AG04450 (cell line): Measurements from ENCODE around the gene RELL1. TPM values are rescaled to one million over a fixed set of nuclear protein-coding genes. Genes with fewer than 3 reads are reported as not detected.

Source experiments
- CTCF ChIA-PET: fragments of 300-600, 350-600 bp; formaldehyde crosslinking; extraction: SDS; loops from one replicate; lab custom pipeline; 2022; ENCODE audit warnings: antibody characterized with exemption, inconsistent platforms; lab: Charles Lee
- POLR2A ChIA-PET: fragments of 350-600 bp; formaldehyde crosslinking; extraction: SDS; loops from one replicate; lab custom pipeline; 2021; ENCODE audit warnings: antibody characterized with exemption, inconsistent platforms; lab: Yijun Ruan, JAX
- DNase-seq: peaks from one replicate; pipeline ENCODE4 v3.0.0-alpha.2; 2011; ENCODE audit warnings: low read depth, low spot score
- H3K27ac ChIP-seq: one replicate; pipeline ENCODE4 v1.5.1; 2012; ENCODE audit warnings: low read depth, low read length, control low read depth
- H3K27me3 ChIP-seq: one replicate; pipeline ENCODE4 v1.6.0; 2012; ENCODE audit warnings: low read length; ENCODE audit not compliant: control insufficient read depth, insufficient read depth
- H3K4me3 ChIP-seq: 2 replicates; pipeline ENCODE4 v1.5.1; 2011; ENCODE audit warnings: mild to moderate bottlenecking, low read depth, low read length, control low read depth
- H3K9me3 ChIP-seq: 2 replicates; pipeline ENCODE4 v1.5.1; 2012; ENCODE audit warnings: low read length; ENCODE audit not compliant: control insufficient read depth, insufficient read depth
- polyA plus RNA-seq: library from polyadenylated mRNA; depleted of rRNA; stranded (reverse); fragments of >200 nt; gene quantifications from 2 replicates; pipeline ENCODE4 v1.2.3, GENCODE V29; 2011
- TF ChIP-seq, protein P1 (sequence below): IDR thresholded peaks from 2 replicates; pipeline ENCODE4 v1.5.1; 2011; ENCODE audit warnings: low read depth, low read length, control low read depth, inconsistent platforms

Gene RELL1
- polyA plus RNA-seq, 1 experiment, result 9.2 TPM

DNA sequence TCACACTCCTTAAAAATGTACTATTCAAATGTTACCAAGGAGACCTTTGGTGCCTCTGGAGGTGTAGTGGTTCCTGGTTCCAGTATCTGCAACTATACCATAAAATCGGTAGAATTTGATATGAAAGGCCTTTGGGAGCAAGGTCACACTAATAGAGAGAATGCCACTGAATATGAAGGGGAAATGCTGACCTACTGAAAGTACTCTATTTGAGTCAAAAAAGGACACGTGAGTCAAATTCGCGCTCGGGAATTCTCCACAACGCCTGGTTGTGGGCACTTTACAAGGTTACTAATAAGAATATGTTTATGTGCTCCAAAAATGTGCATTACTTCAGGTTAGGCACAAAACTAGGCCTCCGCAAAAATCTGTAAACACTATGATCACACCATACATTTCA is 39.5 kb upstream of the RELL1 start:
- no peak overlapping the region for H3K27ac ChIP-seq
- H3K9me3 ChIP-seq, result no peaks in the 10 kb centered on the region
- H3K27me3 ChIP-seq, result no peaks in the 10 kb centered on the region
- ChIA-PET POLR2A (no interaction called here), CTCF (no interaction called here)
- no peak for DNase-seq
- TF ChIP-seq, protein P1, sequence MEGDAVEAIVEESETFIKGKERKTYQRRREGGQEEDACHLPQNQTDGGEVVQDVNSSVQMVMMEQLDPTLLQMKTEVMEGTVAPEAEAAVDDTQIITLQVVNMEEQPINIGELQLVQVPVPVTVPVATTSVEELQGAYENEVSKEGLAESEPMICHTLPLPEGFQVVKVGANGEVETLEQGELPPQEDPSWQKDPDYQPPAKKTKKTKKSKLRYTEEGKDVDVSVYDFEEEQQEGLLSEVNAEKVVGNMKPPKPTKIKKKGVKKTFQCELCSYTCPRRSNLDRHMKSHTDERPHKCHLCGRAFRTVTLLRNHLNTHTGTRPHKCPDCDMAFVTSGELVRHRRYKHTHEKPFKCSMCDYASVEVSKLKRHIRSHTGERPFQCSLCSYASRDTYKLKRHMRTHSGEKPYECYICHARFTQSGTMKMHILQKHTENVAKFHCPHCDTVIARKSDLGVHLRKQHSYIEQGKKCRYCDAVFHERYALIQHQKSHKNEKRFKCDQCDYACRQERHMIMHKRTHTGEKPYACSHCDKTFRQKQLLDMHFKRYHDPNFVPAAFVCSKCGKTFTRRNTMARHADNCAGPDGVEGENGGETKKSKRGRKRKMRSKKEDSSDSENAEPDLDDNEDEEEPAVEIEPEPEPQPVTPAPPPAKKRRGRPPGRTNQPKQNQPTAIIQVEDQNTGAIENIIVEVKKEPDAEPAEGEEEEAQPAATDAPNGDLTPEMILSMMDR, result no peak
- H3K4me3 ChIP-seq, result no peak overlapping the region

DNA sequence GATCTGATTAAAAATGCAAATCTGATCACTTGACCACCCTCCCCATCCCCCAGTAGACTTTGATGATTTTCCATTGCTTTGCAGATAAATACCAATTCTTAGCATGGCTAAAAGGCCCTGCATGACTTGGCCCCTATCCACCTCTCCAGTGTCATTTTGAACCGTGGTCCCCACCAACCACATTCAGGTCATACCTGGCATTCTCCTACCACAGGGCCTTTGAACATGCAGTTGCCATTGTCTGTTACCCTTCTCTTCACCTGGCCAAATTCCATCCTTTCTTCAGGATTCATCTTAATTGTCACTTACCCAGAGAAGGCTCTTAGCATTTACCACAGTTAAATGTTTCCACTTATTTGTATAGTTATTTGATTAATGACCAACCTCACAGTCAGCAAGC is 36.9 kb upstream of the RELL1 start:
- CTCF ChIA-PET, result no interaction called here
- Histone ChIP-seq H3K4me3 (no peak overlapping the region), H3K27ac (no peak overlapping the region), H3K9me3 (no peaks in the 10 kb centered on the region), H3K27me3 (no peaks in the 10 kb centered on the region)
- TF ChIP-seq, protein P1, result no peak
- DNase-seq, result no peak
- POLR2A ChIA-PET, result no interaction called here

DNA sequence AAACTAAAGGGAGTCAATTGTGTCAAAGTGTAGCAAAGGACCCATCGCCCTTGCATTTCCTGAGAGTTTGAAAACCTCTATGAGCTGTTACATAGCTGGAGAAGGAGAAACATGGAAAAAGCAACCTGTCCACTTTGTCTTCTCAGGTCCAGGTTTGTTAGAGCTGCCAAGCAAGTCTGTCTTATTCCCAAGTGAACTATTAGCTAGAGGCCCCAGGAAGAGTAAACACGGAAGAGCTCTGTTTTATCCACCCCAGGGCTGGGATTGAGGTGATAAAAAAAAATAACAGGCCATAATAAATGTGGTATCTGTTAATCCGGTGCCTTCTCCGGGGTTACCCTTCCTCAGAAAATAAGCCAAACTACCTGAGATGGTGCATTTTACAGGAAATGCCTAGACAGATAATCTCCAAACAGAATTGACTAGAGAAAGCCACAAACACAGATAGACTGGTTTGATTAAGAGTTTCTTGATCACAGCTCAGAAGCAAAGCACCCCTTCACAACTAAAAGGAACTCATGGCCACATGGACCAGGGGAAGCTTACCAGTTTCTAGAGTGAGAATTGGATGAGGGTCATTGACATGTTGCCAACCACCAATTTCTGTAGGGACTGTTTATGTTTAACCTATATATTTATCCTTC is 35.9 kb upstream of the RELL1 start:
- H3K4me3 ChIP-seq, result no peak overlapping the region
- H3K27me3 ChIP-seq, result no peaks in the 10 kb centered on the region
- TF ChIP-seq, protein P1, result no peak
- CTCF ChIA-PET, result no interaction called here
- no peak for DNase-seq
- POLR2A ChIA-PET, result no interaction called here
- H3K9me3 ChIP-seq, result no peaks in the 10 kb centered on the region
- H3K27ac ChIP-seq, result no peak overlapping the region

DNA sequence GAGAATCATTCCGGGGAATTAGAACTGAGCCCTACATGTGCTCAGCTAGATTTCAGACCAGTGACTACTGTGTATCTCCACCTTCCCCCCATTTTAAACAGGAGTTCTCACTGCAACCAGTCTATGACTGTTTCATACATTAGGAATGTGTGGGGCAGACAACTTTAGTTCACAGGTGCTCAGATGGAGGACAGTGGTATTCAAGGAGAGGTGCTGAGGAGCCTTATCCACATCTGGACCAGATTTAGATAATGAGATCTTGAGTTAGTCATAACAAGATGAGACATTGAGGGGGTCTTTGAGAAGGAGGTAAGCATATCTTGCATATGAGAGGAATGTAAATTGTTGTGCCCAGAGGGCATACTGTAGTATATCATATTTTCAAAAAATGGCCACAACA is 32.8 kb upstream of the RELL1 start:
- Histone ChIP-seq H3K27me3 (peaks cover 6% of the 10 kb centered on the region), H3K27ac (no peak overlapping the region), H3K4me3 (no peak overlapping the region), H3K9me3 (no peaks in the 10 kb centered on the region)
- CTCF ChIA-PET, result interaction anchor here (0.7 to 0.8 kb wide), 2 partner anchors 116 to 141 kb away, joined by 3 to 9 read pairs; no protein-coding TSS in a partner anchor
- DNase-seq, result no peak
- POLR2A ChIA-PET, result interaction anchor here (0.9 kb wide), 1 partner anchor 33 kb away, joined by 3 read pairs; the partner anchor contains the start of gene RELL1
- TF ChIP-seq, protein P1, result no peak

DNA sequence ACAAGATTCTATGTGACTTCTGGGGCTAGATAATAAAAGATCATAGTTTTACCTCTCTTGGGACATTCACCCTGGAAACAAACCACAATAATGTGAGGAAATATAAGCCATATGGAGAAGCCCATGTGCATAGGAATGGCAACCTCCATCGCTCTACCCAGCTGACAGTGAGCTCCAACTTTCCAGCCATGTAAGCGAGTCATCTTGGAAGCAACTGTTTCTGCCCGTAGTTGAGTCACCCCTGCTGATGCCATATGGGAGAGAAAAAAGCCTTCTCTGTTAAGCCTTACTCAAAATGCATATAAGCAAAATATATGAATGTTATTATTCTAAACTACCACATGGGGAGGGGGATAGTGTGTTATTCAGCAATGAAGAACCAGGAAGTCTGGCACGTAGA is 31.4 kb upstream of the RELL1 start:
- Histone ChIP-seq H3K27me3 (peaks cover 10% of the 10 kb centered on the region), H3K9me3 (no peaks in the 10 kb centered on the region), H3K27ac (no peak overlapping the region), H3K4me3 (no peak overlapping the region)
- DNase-seq, result peak; percentile 64
- POLR2A ChIA-PET, result no interaction called here
- CTCF ChIA-PET, result no interaction called here
- TF ChIP-seq, protein P1, result no peak
